Activated CD4-positive, alpha-beta T cell treated with anti-CD3 and anti-CD28 coated beads, Interleukin-2, Interleukin-6, amounts not matched to agents 100 ng/mL and 50 ng/mL, durations not matched to agents 16 hours and 8 hours (primary cell): ENCODE results near the gene HNRNPF.

Source experiments
- DNase-seq: peaks from one replicate; pipeline ENCODE4 v3.0.0-alpha.2; 2020

The HNRNPF gene

DNA sequence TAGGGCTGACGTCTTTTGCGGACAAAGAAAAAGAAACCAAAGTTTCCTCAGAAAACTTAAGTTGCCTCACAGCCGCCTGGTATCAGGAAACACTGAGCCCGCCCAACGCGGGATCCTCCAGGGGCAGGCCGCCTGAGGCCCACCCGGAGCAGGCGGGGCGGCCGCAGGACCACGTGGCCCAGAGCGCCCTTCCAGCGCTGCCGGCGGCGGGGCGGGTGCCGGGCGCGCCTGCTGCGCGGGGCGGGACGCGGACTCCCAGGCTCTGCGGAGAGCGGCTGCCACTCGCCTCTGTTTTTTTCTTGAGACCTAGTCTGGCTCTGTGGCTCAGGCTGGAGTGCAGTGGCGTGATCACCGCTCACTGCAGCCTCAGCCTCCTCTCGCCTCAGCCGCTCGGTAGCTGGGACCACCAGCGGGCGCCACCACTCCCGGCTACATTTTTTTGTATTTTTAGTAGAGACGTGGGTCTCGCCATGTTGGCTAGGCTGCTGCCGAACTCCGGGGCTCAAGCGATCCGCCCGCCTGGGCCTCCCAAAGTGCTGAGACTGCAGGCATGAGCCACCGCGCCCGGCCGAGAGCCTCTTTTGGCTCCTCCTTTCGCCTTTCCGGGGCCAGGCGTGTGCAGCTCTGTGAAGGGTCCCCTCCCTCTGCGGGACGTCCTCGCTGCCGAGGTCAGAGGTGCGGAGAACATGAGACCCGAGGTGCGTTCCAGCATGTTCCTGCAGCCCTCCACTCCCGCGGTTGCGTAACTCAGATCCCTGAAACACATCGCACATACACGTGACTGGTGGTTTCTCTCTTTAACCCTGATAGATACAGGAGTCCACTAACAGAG is 11.6 kb upstream of the HNRNPF start:
- peak; percentile 89 for DNase-seq

DNA sequence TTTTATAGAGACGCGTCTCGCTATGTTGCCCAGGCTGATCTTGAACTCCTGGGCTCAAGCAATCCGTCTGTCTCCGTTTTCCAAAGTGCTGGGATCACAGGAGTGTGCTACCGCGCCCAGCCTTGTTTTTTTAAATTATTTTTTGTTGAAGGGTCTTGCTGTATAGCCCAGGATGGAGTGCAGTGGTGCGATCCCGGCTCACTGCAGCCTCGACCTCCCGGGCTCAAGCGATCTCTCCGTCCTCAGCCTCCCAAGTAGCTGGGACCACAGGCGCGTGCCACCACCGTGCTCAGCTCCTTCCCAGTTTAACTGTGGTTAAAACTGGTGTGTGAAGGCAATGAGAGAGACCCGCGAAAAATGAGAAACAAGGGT is 11.0 kb upstream of the HNRNPF start:
- no peak for DNase-seq

DNA sequence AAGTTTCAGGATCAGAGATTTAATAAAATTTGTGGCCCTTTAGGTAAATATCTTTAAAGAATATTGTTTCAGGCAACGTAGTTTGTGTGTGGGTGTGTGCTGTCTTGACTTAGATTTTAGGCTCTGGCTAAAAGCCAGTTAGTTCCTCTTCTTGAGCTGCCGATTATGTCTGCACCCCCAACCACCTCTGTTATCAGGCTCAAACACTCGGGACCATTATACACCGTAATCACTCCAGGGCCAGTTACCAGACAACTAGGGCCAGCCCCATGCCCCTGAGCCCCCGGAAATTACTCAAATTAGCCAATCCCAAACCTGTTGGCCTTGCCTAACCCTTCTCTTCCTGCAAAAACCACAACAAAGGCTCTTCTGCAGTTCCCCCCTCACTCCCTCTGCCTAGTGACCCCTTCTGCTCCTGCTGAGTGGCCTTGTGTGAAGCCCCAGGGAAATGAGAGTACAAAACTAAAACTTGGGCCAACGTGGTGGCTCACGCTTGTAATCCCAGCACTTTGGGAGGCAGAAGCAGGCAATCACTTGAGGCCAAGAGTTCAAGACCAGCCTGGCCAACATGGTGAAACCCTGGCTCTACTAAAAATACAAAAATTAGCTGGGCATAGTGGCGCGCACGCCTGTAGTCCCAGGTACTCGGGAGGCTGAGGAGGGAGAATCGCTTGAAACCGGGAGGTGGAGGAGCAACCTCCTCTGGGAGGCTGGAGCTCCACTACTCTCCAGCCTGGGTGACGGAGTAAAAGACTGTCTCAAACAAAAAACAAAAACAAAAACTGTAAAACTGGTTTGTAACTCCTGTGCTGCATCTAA is 9.2 kb upstream of the HNRNPF start:
- peak; percentile 77 for DNase-seq

DNA sequence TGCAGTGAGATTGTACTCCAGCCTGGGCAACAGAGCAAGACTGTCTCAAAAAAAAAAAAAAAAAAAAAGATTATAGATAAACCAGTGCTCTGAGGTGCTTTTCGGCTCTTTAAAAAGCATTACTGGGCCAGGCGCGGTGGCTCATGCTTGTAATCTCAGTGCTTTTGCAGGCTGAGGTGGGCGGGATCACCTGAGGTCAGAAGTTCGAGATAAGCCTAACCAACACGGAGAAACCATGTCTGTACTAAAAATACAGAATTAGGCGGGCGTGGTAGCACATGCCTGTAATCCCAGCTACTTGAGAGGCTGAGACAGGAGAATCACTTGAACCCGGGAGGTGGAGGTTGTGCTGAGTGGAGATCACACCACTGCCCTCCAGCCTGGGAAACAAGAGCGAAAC is 6.6 kb upstream of the HNRNPF start:
- no peak for DNase-seq

DNA sequence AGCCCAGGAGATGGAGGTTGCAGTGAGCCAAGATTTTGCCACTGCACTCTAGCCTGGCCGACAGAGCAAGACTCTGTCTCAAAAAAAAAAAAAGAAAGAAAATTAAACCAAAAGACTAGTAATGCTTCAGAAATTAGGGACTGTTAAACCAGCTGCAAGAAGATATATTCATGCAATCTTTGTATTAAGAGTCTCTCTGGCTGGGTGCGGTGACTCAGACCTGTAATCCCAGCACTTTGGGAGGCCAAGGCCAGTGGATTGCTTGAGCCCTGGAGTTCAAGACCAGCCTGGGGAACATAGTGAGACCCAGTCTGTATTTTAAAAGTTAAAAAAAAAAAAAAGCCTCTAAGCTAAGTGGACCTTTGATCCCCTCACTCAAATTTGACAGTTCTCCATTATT is 2.5 kb upstream of the HNRNPF start:
- DNase-seq = no peak

DNA sequence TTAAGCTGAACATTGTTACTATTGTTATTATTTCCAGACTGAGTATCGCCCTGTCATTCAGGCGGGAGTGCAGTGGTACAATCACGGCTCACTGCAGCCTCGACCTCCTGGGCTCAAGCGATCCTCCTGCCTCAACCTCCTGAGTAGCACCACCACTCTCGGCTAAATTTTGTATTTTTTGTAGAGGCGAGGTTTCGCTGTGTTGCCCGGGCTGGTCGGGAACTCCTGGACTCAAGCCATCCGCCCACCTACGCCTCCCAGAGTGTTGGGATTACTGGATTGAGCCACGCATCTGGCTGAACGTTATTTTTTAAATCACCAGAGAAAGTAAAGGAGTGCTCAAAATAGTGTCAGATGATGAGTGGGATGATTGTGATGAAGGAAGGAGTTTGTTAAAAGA is 1.4 kb upstream of the HNRNPF start:
- no peak for DNase-seq

DNA sequence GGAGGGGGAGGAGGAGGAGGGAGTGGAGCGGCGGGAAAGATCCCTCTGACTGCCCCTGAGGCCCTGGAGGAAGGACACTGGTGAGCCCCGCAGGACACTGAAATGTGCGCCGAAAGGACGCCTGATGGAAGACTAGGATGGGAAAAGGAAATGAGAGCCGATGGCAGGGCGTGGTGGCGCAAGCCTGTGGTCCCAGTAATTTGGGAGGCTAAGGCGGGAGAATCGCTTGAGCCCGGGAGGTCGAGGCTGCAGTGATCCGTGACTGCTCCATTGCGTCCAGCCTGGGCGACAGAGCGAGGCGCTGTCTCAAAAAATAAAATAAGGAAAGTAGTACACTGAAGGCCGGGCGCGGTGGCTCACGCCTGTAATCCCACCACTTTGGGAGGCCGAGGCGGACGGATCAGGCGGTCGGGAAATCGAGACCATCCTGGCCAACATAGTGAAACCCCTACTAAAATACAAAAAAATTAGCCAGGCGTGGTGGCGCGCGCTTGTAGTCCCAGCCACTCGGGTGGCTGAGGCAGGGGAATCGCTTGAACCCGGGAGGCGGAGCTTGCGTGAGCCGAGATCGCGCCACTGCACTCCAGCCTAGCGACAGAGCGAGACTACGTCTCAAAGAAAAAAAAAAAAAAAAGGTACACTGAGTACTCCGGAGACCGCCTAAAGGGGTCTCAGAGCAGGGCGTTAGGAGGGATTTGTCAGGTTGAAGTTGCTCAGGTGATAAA is 561 bp upstream of the HNRNPF start:
- peak; percentile 83 for DNase-seq

DNA sequence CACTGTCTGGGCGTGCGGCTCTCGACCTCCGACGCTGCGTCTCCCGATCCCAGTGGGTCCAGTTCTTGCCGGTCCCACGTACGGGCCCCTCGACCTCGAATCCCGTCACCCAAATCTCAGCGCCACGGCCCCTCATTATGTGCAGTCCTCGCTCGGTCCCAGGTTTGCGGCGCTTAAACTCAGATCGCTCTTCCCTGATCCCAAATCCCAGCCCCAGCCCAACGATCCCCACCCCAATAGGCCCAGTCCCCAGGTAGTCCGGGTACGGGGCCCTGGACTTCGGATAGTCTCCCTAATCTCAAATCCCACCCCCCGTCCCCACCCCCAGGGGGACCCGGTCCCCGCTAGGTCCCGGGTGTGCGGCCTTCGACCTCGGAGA is 666 bp downstream of the HNRNPF start:
- DNase-seq = no peak

DNA sequence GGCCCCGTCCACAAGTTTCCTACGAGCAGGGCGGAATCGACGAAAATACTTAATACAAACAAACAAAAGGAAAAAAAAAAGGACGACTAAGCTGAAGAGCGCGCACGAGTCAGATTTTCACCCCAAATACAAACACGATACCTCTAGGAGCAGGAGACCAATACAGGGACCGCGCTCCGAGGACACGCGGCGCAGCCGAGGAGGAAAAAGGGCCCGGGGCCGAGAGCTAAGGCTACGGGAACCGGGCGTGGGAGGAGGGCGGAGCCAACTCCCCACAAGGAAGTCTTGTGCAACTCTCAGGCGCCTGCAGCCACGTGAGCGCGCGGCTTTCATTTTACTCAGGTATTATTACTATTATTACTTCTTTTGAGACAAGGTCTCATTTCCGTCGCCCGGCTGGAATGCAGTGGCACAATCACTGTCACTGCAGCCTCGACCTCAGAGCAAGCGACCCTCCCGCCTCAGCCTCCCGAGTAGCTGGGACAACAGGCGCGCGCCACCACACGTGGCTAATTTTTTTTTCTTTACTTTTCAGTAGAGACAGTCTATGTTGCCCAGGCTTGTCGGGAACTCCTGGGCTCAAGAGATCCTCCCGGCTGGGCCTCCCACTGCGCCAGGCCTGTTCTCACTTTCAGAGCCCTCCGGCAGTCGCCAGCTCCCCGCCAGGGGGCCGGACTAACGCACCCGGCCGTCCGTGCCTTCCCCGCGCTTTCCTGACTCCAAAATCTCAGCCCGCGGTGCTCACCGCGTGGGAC is 1.2 kb downstream of the HNRNPF start:
- peak; percentile 95 for DNase-seq

DNA sequence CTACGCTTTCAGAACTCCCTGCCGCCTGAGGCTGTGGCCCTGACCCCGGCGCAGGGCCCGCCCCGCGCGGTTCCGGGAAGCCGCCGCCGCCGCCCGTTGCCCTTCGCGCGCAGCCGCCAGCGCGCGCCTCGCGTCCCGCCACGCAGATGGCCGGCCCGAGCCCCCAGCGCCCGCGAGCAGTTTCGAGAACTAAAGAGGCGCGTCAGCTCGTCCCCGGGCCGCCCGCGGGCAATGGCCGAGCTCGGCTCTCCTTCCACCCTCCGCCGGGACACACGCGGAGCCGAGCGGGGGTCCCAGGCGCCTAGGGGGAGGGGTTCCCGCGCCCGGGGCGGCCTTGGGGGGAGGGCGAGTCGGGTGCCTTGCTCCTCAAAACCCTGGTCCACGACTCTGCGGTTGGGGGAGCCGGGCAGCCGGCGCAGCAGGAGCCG is 1.8 kb downstream of the HNRNPF start:
- DNase-seq = peak; percentile 71

DNA sequence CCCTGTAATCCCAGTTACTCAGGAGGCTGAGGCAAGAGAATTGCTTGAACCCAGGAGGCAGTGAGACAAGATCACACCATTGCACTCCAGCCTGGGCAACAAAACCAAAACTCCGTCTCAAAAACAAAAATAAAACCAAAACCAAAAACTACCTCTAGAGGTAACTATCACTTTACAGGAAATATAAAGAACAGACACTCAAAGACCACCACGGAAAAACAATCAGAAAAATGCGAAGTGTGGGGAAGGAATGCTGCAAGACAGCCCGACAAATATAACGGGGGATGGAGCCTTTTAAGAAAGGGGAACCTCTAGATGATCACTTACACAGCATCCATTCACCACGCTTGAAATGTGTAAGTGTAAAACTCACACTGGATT is 4.3 kb downstream of the HNRNPF start:
- no peak for DNase-seq

DNA sequence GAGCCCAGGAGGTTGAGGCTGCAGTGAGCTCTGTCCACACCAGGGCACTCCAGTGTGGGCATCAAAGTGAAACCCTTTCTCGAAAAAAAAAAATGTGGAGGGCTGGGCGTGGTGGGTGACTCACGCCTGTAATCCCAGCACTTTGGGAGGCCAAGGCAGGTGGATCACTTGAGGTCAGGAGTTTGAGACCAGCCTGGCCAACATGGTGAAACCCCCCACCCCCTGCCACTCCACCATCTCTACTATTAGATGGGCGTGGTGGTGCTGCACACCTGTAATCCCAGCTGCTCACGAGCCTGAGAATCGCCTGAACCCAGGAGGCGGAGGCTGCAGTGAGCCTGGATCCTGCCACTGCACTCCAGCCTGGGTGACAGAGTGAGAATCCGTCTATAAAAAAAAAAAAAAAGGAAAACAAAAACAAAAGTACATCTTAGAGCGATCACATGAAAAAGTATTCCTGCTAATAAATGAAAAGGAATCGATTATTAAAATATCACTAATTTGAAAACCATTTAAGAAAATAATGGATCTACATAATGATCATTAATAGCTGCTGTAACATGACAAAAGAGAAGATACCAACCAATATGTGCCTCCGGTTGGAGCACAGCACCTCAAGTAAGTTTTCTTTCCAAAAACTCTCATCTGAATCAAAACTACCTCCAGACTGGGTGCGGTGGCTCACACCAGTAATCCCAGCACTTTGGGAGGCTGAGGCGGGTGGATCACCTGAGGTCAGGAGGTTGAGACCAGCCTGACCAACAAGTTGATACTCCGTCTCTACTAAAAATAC is 4.9 kb downstream of the HNRNPF start:
- DNase-seq = no peak

DNA sequence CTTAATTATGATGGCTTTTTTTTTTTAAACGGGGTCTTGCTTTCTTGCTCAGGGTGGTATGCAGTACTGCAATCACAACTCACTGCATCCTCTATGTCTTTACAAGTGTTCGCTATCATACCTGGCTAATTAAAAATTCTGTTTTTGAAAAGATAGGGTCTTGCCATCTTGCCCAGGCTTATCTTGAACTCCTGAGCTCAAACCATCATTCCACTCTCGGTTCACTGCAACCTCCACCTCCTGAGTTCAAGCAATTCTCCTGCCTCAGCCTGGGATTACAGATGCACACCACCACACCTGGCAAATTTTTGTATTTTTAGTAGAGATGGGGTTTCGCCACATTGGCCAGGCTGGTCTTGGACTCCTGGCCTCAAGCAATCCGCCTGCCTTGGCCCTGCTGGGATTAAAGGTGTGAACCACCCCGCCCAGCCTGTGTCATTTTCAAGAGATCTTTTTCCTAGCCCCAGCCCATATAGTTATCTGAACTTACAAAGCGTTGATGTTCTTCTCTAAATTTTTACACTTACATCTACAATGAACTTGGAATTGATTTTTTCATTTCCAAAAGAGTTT is 6.0 kb downstream of the HNRNPF start:
- no peak for DNase-seq

DNA sequence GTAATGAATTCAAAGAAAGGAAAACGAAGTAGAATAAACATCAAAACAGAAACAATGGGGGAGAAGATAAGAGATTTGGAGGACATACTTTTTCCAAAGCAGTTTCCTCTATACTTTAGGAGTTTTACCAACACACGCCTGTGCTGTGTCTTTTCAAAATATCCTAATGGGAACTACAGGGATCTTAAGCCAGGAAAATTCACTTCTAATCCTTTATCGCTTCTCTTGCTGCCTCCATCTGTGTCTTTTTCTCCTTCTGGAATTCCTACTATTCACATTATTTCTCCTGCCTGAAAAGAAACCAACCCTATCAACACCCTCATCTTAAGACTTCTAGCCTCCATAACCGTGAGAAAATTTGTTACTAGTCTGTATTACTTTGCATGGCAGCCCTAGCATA is 6.8 kb downstream of the HNRNPF start:
- no peak for DNase-seq

DNA sequence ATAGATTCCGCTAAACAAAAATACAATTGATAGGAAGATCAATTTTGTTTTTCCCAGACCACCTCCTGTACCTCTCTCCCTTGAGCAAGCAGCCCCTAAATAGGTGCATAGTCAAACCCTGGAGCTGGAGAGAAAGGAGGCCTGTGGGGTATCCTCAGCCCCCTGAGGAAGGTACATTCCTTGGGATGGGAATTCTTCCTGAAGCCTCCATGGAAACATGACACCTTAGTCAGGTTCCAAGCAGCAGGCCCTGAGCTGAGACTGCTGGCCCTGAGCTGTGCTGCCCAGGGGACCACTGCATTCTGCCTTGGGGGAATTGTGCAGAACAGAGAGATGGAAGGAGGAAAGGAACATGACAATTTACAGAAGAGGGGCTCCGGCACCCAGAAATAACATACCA is 7.4 kb downstream of the HNRNPF start:
- no peak for DNase-seq

DNA sequence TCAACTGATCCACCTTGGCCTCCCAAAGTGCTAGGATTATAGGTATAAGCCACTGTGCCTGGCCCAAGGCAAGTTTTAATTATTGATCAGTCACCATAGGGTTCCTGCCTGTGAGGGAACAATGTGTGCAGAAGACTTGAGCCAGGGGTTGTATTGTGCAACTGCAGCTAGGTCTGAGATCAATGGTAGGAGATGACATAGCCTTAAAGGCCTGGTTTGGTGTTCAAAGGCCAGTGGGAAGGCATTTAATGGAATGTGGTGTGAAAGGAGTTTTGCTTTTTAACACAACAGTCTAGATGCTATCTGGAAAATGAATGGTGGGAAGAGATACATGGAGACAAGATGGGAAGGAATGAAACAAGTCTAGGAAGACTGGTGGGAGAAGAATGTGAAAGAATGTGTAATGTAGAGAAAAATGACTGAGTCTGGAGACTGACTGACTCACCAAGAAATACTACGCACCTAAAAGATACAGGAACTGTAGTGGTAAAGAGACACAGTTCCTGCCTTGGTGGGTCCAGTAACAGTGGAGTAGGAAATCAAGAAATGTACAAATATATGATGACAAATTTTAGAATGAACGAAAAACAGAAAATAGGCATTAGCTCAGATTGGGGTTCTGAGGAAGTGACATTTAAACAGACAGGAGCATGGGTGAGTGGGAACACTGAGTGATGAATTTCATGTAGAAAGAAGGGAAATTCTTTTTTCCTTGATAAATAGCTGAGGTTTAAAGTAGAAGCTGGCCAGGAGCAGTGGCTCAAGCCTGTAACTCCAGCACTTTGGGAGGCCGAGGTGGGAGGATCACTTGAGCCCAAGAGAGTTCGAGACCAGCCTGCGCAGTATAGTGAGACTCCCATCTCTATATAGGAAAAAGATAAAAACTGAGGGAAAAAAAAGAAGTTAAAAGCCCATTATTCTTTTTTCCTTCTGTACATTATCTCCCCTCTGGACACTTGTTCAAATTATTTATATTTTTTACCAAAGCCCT is 9.4 kb downstream of the HNRNPF start:
- peak; percentile 58 for DNase-seq

DNA sequence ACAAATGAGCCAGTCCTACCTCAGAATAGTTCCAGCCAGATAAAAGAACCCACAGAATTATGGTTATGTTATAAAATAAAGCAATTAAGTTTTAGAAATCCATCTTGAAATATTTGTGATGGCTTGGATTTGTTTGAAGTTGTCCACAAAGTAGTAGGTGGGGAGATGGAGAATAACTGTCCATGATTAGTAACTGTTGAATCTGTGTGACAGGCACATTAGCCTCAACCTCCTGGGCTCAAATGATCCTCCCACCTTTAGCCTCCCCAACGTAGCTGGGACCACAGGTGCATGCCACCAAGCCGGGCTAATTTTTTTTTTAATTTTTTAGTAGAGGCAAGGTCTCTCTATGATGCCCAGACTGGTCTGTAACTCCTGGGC is 10.1 kb downstream of the HNRNPF start:
- no peak for DNase-seq

DNA sequence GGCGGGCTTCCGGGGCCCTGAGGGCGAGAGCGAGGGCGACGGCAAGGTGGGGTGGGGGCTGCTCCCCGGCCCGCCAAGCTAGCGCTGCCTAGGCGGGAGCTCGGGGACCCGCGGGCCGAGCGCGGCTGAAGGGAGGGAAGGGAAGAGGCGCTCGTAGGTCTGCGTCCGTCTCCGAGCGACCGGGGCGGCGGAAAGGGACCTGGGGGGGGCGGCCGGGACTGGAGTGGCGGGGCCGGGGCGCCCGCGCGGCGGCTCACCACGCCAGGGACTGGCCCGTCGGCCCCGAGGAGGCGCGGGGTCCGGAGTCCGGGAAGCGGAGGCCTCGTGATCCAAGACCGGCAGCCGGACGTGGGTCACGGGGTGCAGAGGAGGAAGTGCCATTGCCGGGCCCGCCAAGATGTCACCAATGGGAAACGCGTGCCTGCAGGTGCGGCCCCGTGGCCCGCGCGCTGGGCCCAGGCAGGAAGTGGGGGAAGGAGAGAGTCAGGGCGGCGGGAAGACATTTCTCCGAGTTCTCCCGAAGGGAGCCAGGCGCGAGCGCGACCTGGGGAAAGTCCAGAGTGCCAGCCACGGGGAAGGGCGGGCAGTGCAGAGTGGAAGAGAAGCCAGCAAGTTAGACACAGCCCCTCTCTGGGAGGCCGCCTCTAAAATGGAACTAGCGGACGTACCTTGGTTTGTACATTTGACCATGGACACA is 11.9 kb downstream of the HNRNPF start:
- peak; percentile 95 for DNase-seq

DNA sequence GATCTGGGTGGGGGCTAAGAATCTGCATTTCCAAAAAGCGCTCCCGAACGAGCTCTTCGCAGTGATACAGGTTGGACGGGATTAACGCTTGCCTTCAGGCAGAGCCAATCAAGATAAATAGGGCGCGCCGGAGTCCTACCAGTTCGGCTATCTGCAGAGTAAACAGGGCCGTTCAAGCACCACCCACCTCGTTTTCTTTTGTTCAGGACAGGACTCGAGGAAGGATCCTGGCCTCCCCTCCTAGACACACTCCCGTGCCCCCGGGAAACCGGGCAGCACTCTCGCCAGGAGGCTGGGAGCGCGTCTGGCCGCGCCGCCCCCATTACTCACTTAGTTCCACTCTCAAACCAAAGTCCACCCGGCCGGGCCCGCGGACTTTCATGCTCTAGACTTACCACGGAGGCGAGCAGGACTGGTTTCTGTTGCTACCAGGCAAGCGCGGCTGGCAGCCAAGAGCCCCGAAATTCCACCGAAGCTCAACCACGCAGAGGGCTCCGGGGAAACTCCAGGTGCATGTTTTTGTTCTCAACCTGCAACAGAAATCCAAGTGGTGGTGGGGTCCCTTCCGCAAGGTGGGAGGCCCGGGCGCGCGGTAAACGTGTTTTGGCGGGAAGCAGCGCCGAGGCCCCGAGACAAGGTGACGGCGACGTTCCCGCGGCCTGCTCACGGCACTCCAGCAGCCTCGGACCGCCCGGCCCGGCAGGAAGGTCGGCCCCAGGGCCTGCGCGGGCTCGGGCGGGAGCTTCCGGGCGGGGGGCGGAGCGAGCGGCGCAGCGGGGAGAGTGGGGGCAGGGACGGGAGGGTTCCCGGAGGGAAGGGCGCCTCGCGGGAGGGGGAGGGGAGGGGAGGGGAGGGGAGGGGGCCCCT is 12.7 kb downstream of the HNRNPF start:
- peak; percentile 90 for DNase-seq
